Suprapubic skin (tissue), 4 donors: Measurements from ENCODE around the gene DROSHA.

Source experiments
- CTCF ChIP-seq, 2 donors: fragments of 200-600 bp in 1 of 2; fragments of 450-650 bp in 1 of 2; sonication (generic) in 1 of 2; IDR thresholded peaks; one replicate each; pipeline ENCODE4 v1.5.1; 2016 to 2019; ENCODE audit warnings: antibody characterized with exemption in 2 of 2, mild to moderate bottlenecking in 1 of 2, moderate library complexity in 1 of 2
- EP300 ChIP-seq: sonication (generic); formaldehyde crosslinking; IDR thresholded peaks from one replicate; pipeline ENCODE4 v1.6.1; 2017; ENCODE audit warnings: antibody characterized with exemption
- POLR2A ChIP-seq, 2 donors: fragments of 450-650 bp; IDR thresholded peaks; one replicate each; pipeline ENCODE4 v1.6.1; 2017; ENCODE audit warnings: antibody characterized with exemption in 2 of 2, mild to moderate bottlenecking in 2 of 2, moderate library complexity in 2 of 2
- POLR2AphosphoS5 ChIP-seq, 3 donors: sonication (generic); formaldehyde crosslinking; IDR thresholded peaks; one replicate each; pipeline ENCODE4 v1.6.1; 2017; ENCODE audit warnings: antibody characterized with exemption in 3 of 3

GRCh38 chr5:31573494-31574142 lies 41.7 kb upstream of the DROSHA start:
- TF ChIP-seq POLR2A (IDR thresholded peaks at IDR 0.05) (no peak), CTCF (IDR thresholded peaks at IDR 0.05) (no peak), POLR2AphosphoS5 (IDR thresholded peaks at IDR 0.05) (no peak), EP300 (no peak)
